ENCODE measurements around the gene PROKR2. TPM values are rescaled to one million over a fixed set of nuclear protein-coding genes. Genes with fewer than 3 reads are reported as not detected.

PROKR2 gene
- total and polyA plus RNA-seq, 2 of the 8 experiments (the other 6 are each of a cell fraction or from before 2014, with no cell fraction given) = 3.3 to 7.7 TPM

DNA sequence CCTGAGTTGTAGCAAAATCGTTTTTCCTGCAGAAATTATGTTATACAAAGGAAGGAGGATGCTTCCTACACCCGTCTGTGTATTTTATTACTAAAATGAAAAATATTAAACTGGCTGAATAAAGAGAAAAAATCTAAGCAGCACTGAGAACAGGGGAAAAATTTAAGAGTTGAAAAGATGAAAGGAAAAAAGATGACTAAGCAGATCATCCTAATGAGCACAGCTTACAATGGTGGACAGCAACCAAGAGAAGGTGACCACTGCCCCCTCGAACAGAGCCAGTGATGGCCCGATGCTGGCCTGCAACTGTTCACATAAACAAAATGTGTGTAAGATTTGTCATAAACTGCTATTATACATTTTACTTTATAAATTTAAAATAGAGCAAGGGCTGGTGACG lies 4.2 kb downstream of the PROKR2 start:
- H3K4ac ChIP-seq (replicated peaks; ENCODE audit: insufficient read length, low read depth, low read length) = no peak overlapping the region
- ChIA-PET CTCF (ENCODE audit: partially characterized antibody) (no interaction called here), POLR2A (ENCODE audit: partially characterized antibody) (no interaction called here)
- H2BK20ac ChIP-seq (ENCODE audit: low read length) = no peak overlapping the region
- no peak overlapping the region for H3K9ac ChIP-seq (replicated peaks in 1 of 4; ENCODE audit: extremely low read depth in 1 of 4, low read depth in 3 of 4, low read length in 3 of 4)
- peaks cover 7 to 21% of the 10 kb centered on the region in 2 experiments; a peak in 3 of 4 replicates for H3K9me3 ChIP-seq (ENCODE audit: insufficient read depth in 2 of 2, low read depth in 1 of 2, low read length in 1 of 2)
- H3K56ac ChIP-seq (replicated peaks; ENCODE audit: insufficient read length, low read depth, low read length) = no peak overlapping the region
- H3K27me3 ChIP-seq (replicated peaks in 1 of 4; ENCODE audit: control insufficient read depth in 3 of 4, extremely low read depth in 1 of 4, insufficient read depth in 3 of 4, low read length in 3 of 4) = peaks cover 10 to 34% (median 26%) of the 10 kb centered on the region in 4 experiments
- no peak overlapping the region for H4K5ac ChIP-seq (ENCODE audit: insufficient read length, low read depth, low read length)
- no peak overlapping the region for H4K8ac ChIP-seq (ENCODE audit: extremely low read depth, insufficient read depth, low read length)
- no peak overlapping the region for H2AK5ac ChIP-seq (ENCODE audit: low read depth, low read length)
- H2BK15ac ChIP-seq (ENCODE audit: low read length) = no peak overlapping the region
- FAIRE-seq (no peak), DNase-seq (ENCODE audit: low read depth in 1 of 2, low spot score in 2 of 2) (no peak)
- no peak overlapping the region for H3K23ac ChIP-seq (ENCODE audit: insufficient read length)
- no peaks in the 10 kb centered on the region for H4K20me1 ChIP-seq (replicated peaks in 1 of 2; ENCODE audit: control insufficient read depth in 1 of 2, insufficient read depth in 2 of 2, low read length in 2 of 2)
- no peaks in the 10 kb centered on the region for H3K79me1 ChIP-seq (ENCODE audit: low read depth, low read length)
- H3K23me2 ChIP-seq (ENCODE audit: low read depth, low read length) = peaks cover 20% of the 10 kb centered on the region; the same call in 1 of the 2 replicates
- H3K4me3 ChIP-seq (ENCODE audit: extremely low read depth in 1 of 4, insufficient read depth in 2 of 4, low read depth in 3 of 4, low read length in 4 of 4) = no peak overlapping the region
- no peak overlapping the region for H3K27ac ChIP-seq (ENCODE audit: low read depth, low read length)
- H2BK5ac ChIP-seq (ENCODE audit: low read depth, low read length) = no peak overlapping the region
- peaks cover 0 to 5% (median 0%) of the 10 kb centered on the region in 4 experiments; a peak in 1 of 8 replicates for H3K36me3 ChIP-seq (ENCODE audit: control insufficient read depth in 2 of 4, insufficient read depth in 4 of 4, low read length in 3 of 4)
- H2AFZ ChIP-seq (ENCODE audit: low read length) = no peak overlapping the region
- H3K79me2 ChIP-seq (ENCODE audit: control insufficient read depth in 1 of 2, insufficient read depth in 2 of 2, low read length in 2 of 2) = no peaks in the 10 kb centered on the region
- H2BK12ac ChIP-seq (ENCODE audit: low read depth, low read length) = no peak overlapping the region
- WGBS, 2 experiments (ENCODE audit: extremely low coverage in 1 of 2, insufficient coverage in 1 of 2, insufficient read length in 1 of 2, insufficient replicate concordance in 2 of 2, low coverage in 1 of 2, low lambda C conversion rate in 2 of 2, missing lambda C conversion rate in 1 of 2) = 81% methylated on average over 5 of the region's 5 CpGs; no CpG with 5 or more reads in 1 of the 2 experiments
- no peak overlapping the region for H2BK120ac ChIP-seq (replicated peaks; ENCODE audit: low read depth, low read length)
- H3K4me1 ChIP-seq (replicated peaks in 1 of 4; ENCODE audit: control insufficient read depth in 3 of 4, insufficient read depth in 4 of 4, low read length in 3 of 4) = peaks cover 0 to 6% (median under 1%) of the 10 kb centered on the region in 4 experiments; a peak in 1 of 7 replicates
- H4K91ac ChIP-seq (replicated peaks; ENCODE audit: insufficient read length, low read length) = no peak overlapping the region
- no peak overlapping the region for H3K18ac ChIP-seq (ENCODE audit: extremely low read depth, low read length)
- H3K14ac ChIP-seq (ENCODE audit: insufficient read length) = no peak overlapping the region
- H3K4me2 ChIP-seq (ENCODE audit: insufficient read depth in 1 of 2, low read depth in 2 of 2, low read length in 2 of 2) = no peak overlapping the region

All from H1 (cell line).